Mesothelial cell of epicardium (in vitro differentiated cells): ENCODE results near the gene SLC35D3. TPM values are rescaled to one million over a fixed set of nuclear protein-coding genes. Genes with fewer than 3 reads are reported as not detected.
"Not testable (repeated sequence)": the region's sequence is repeated elsewhere in the genome, so short reads cannot be mapped to it uniquely, and the experiment has no call there.

Experiments used
- DNase-seq, 2 experiments: peaks; one replicate each; pipeline ENCODE4 v3.0.0; 2021; ENCODE audit warnings: low spot score in 2 of 2; ENCODE audit not compliant: unreplicated experiment in 2 of 2
- H3K27ac Mint-ChIP-seq: 2 replicates; pipeline ENCODE4 v1.8.0; 2021; ENCODE audit warnings: mixed read lengths
- H3K27me3 Mint-ChIP-seq: 2 replicates; pipeline ENCODE4 v1.8.0; 2021; ENCODE audit warnings: low read depth, mixed read lengths
- H3K36me3 Mint-ChIP-seq: 2 replicates; pipeline ENCODE4 v1.8.0; 2021; ENCODE audit warnings: mixed read lengths
- H3K4me1 Mint-ChIP-seq: 2 replicates; pipeline ENCODE4 v1.8.0; 2021; ENCODE audit warnings: mixed read lengths
- H3K4me3 Mint-ChIP-seq: 2 replicates; pipeline ENCODE4 v1.8.0; 2021; ENCODE audit warnings: mild to moderate bottlenecking, moderate library complexity, mixed read lengths
- H3K9me3 Mint-ChIP-seq: 2 replicates; pipeline ENCODE4 v1.8.0; 2021; ENCODE audit warnings: mixed read lengths
- total RNA-seq: library from RNA; stranded (reverse); gene quantifications from 3 replicates; pipeline ENCODE4 v1.2.1, GENCODE V29; 2021
- TF ChIP-seq, protein P1 (sequence below): fragments of 200-600 bp; sonication (generic); IDR thresholded peaks from one replicate; pipeline ENCODE4 v1.5.0; 2021; ENCODE audit warnings: antibody characterized with exemption; ENCODE audit not compliant: unreplicated experiment

SLC35D3 gene
- 0.09 to 0.13 TPM in 2 of 3 replicates, not detected in the other for total RNA-seq

- DNase-seq = peak; percentile 18 to 42
- peaks cover 74% of the 10 kb centered on the region for H3K27me3 Mint-ChIP-seq
- peaks cover 3% of the 10 kb centered on the region for H3K36me3 Mint-ChIP-seq
- TF ChIP-seq, protein P1, sequence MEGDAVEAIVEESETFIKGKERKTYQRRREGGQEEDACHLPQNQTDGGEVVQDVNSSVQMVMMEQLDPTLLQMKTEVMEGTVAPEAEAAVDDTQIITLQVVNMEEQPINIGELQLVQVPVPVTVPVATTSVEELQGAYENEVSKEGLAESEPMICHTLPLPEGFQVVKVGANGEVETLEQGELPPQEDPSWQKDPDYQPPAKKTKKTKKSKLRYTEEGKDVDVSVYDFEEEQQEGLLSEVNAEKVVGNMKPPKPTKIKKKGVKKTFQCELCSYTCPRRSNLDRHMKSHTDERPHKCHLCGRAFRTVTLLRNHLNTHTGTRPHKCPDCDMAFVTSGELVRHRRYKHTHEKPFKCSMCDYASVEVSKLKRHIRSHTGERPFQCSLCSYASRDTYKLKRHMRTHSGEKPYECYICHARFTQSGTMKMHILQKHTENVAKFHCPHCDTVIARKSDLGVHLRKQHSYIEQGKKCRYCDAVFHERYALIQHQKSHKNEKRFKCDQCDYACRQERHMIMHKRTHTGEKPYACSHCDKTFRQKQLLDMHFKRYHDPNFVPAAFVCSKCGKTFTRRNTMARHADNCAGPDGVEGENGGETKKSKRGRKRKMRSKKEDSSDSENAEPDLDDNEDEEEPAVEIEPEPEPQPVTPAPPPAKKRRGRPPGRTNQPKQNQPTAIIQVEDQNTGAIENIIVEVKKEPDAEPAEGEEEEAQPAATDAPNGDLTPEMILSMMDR = no peak
- H3K4me3 Mint-ChIP-seq = peak within 1 kb of the TSS; percentile 77
- no peaks in the 10 kb centered on the region for H3K9me3 Mint-ChIP-seq
- H3K27ac Mint-ChIP-seq = peak within 1 kb of the TSS; percentile 34
- peaks cover 12% of the 10 kb centered on the region for H3K4me1 Mint-ChIP-seq
Measured at GRCh38 chr6:136921936-136922684, at the start of gene SLC35D3. Gene SLC35D3 (plus strand): TSS chr6:136922301. CDS start chr6:136922429, 128 bp downstream.

DNA sequence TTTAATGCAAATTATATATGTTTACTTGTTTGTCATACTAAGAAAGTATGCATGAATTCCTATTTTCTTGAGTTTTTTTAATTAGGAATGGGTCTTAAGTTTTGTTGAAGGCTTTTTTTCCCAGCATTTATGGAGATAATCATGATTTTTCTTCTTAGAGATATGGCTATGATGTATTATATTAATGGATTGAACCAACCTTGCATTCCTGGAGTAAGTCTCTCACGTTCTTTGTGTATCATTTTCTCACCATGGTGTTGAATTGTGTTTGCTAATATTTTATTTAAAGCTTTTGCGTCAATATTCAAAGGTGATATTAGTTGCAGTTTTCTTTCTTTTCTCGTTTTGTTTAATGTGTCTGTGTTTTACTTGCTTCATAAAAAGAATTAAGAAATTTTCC, 48.4 kb upstream of the SLC35D3 start:
- H3K4me1 Mint-ChIP-seq = no peaks in the 10 kb centered on the region
- peaks cover 36% of the 10 kb centered on the region for H3K9me3 Mint-ChIP-seq
- peaks cover 46% of the 10 kb centered on the region for H3K36me3 Mint-ChIP-seq
- no peak overlapping the region for H3K4me3 Mint-ChIP-seq
- H3K27me3 Mint-ChIP-seq = no peaks in the 10 kb centered on the region
- TF ChIP-seq, protein P1 = no peak
- DNase-seq = no peak
- H3K27ac Mint-ChIP-seq = no peak overlapping the region

DNA sequence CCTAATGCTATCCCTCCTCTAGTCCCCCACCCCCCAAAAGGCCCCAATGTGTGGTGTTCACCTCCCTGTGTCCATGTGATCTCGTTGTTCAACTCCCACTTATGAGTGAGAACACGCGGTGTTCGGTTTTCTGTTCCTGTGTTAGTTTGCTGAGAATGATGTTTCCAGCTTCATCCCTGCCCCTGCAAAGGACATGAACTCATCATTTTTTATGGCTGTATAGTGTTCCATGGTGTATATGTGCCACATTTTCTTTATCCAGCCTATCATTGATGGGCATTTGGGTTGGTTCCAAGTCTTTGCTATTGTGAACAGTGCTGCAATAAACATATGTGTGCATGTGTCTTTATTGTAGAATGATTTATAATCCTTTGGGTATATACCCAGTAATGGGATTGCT, 45.6 kb upstream of the SLC35D3 start:
- not testable (repeated sequence) for H3K4me3 Mint-ChIP-seq

GRCh38 chr6:136880748-136881460, 41.2 kb upstream of the SLC35D3 start:
- Mint-ChIP-seq H3K36me3 (peaks cover 20% of the 10 kb centered on the region), H3K27ac (no peak overlapping the region), H3K9me3 (peaks cover 16% of the 10 kb centered on the region), H3K4me1 (peaks cover 12% of the 10 kb centered on the region), H3K27me3 (no peaks in the 10 kb centered on the region), H3K4me3 (no peak overlapping the region)
- TF ChIP-seq, protein P1 = no peak
- no peak for DNase-seq

More for the DNA sequence above, 45.6 kb upstream of the SLC35D3 start:
- H3K27ac Mint-ChIP-seq, H3K4me1 Mint-ChIP-seq, H3K27me3 Mint-ChIP-seq, DNase-seq: not testable (repeated sequence)
- Mint-ChIP-seq H3K9me3 (peaks cover 36% of the 10 kb centered on the region), H3K36me3 (peaks cover 46% of the 10 kb centered on the region)

GRCh38 chr6:136886091-136886490, 36.0 kb upstream of the SLC35D3 start:
- Mint-ChIP-seq H3K27ac (no peak overlapping the region), H3K36me3 (no peaks in the 10 kb centered on the region), H3K27me3 (no peaks in the 10 kb centered on the region), H3K9me3 (no peaks in the 10 kb centered on the region), H3K4me3 (no peak overlapping the region), H3K4me1 (peaks cover 43% of the 10 kb centered on the region)
- no peak for DNase-seq
- TF ChIP-seq, protein P1 = no peak

DNA sequence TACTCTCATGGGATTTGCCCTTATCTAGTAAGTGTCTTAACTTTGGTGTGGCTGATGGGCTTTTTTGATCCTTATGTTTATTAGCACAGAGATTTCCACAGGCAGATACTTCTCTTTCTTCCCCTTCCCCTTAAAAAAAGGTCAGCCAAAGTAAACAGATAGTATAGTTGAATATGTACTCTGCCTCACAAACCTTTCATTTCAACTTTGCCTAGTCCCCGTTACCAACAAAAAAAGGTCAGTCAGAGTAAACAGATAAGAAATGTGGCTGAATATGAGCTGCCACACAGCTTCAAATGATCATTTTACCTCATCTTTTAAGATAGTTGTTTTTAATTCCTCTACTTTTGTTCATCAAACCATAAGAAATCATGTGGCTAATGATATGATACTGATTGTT, 34.1 kb upstream of the SLC35D3 start:
- DNase-seq = no peak
- Mint-ChIP-seq H3K27ac (no peak overlapping the region), H3K9me3 (no peaks in the 10 kb centered on the region), H3K27me3 (no peaks in the 10 kb centered on the region), H3K4me1 (peaks cover 42% of the 10 kb centered on the region), H3K4me3 (no peak overlapping the region), H3K36me3 (peaks cover 1% of the 10 kb centered on the region)
- TF ChIP-seq, protein P1 = no peak
